Sigmoid colon (tissue), 4 donors: ENCODE measurements around the gene CFAP54.

ENCODE experiments used
- EP300 ChIP-seq, 4 donors: sonication (generic); formaldehyde crosslinking; IDR thresholded peaks; one replicate each; pipeline ENCODE4 v1.6.1; 2017; ENCODE audit warnings: antibody characterized with exemption in 4 of 4
- POLR2A ChIP-seq, 2 donors: fragments of 450-650 bp; IDR thresholded peaks; one replicate each; pipeline ENCODE4 v1.6.1; 2016; ENCODE audit warnings: antibody characterized with exemption in 2 of 2, mild to moderate bottlenecking in 2 of 2, moderate library complexity in 2 of 2
- TF ChIP-seq, protein P1 (sequence below), 4 experiments: fragments of 450-650 bp in 3 of 4; fragments of 200-600 bp in 1 of 4; IDR thresholded peaks; one replicate each; pipeline ENCODE4 v1.5.1; 2016 to 2019; ENCODE audit warnings: antibody characterized with exemption in 4 of 4, mild to moderate bottlenecking in 3 of 4, moderate library complexity in 2 of 4

DNA sequence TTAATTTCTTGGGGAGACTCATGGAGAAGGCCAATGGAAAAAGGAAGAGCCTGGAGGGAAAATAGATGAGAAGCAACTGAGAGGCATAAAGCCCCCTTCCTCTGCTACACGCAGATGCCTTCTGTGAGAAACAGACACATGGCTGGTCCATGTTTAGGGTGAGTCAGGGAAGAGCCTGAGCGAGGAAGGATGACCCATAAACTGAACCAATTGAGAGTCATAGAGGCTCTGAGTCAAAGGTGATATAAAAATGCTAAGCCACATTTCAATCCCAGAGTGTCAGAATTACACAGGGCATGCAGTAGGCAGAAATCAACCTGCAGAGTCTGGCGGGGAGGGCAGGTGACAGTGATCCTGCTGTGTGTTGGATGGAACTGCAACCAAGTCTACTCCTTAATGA lies 387.6 kb downstream of the CFAP54 start:
- TF ChIP-seq POLR2A (IDR thresholded peaks at IDR 0.05) = no peak
- TF ChIP-seq, protein P1, sequence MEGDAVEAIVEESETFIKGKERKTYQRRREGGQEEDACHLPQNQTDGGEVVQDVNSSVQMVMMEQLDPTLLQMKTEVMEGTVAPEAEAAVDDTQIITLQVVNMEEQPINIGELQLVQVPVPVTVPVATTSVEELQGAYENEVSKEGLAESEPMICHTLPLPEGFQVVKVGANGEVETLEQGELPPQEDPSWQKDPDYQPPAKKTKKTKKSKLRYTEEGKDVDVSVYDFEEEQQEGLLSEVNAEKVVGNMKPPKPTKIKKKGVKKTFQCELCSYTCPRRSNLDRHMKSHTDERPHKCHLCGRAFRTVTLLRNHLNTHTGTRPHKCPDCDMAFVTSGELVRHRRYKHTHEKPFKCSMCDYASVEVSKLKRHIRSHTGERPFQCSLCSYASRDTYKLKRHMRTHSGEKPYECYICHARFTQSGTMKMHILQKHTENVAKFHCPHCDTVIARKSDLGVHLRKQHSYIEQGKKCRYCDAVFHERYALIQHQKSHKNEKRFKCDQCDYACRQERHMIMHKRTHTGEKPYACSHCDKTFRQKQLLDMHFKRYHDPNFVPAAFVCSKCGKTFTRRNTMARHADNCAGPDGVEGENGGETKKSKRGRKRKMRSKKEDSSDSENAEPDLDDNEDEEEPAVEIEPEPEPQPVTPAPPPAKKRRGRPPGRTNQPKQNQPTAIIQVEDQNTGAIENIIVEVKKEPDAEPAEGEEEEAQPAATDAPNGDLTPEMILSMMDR (IDR thresholded peaks at IDR 0.05) = no peak
- no peak for TF ChIP-seq EP300 (IDR thresholded peaks at IDR 0.05)
